Measurements from ENCODE around the gene CCM2L.

GRCh38 chr20:32017711-32018251 lies 7.5 kb downstream of the CCM2L start:
- TF ChIP-seq CTCF (conservative IDR thresholded peaks at IDR 0.05 in 1 of 2, IDR thresholded peaks at IDR 0.05 in 1 of 2; ENCODE audit: extremely low read depth in 1 of 2, insufficient read depth in 1 of 2, low read depth in 1 of 2, low read length in 2 of 2) (peak; percentile 8 to 48), EZH2 (IDR thresholded peaks at IDR 0.05; ENCODE audit: borderline replicate concordance, low read length) (no peak)
